Tibial artery (tissue), 4 donors: ENCODE results near the gene GAR1.
A peak's percentile ranks its signal among the peaks of the same experiment; 100 is the strongest.
"Not testable (repeated sequence)": the region's sequence is repeated elsewhere in the genome, so short reads cannot be mapped to it uniquely, and the experiment has no call there.

Source experiments
- DNase-seq, 2 donors: peaks; one replicate each; pipeline ENCODE4 v3.0.0-alpha.2; 2019
- H3K27ac ChIP-seq, 2 donors: fragments of 200-600 bp; sonication (generic) in 1 of 2; 1 replicate in 1 of 2; 2 replicates in 1 of 2; pipeline ENCODE4 v1.5.1; 2018 to 2019; ENCODE audit warnings: mild to moderate bottlenecking in 1 of 2
- H3K27me3 ChIP-seq, 2 donors: fragments of 200-600 bp; sonication (generic) in 1 of 2; one replicate each; pipeline versions ENCODE4 v1.5.1 to v1.6.0; 2016 to 2019
- H3K36me3 ChIP-seq, 3 donors: fragments of 200-600 bp; sonication (generic) in 2 of 3; one replicate each; pipeline ENCODE4 v1.5.1; 2016 to 2019; ENCODE audit warnings: mild to moderate bottlenecking in 2 of 3
- H3K4me1 ChIP-seq, 4 donors: fragments of 200-600 bp; sonication (generic) in 2 of 4; 1 replicate in 3 of 4; 2 replicates in 1 of 4; pipeline ENCODE4 v1.5.1; 2016 to 2019
- H3K4me3 ChIP-seq, 2 donors: fragments of 200-600 bp; sonication (generic) in 1 of 2; 1 replicate in 1 of 2; 2 replicates in 1 of 2; pipeline ENCODE4 v1.5.1; 2018 to 2019; ENCODE audit warnings: mild to moderate bottlenecking in 2 of 2
- H3K9me3 ChIP-seq, 3 donors: fragments of 200-600 bp; sonication (generic) in 1 of 3; one replicate each; pipeline ENCODE4 v1.5.1; 2016 to 2019
- CTCF ChIP-seq, 2 experiments: fragments of 200-600 bp in 1 of 2; fragments of 450-650 bp in 1 of 2; IDR thresholded peaks; one replicate each; pipeline ENCODE4 v1.5.1; 2017 to 2019; ENCODE audit warnings: antibody characterized with exemption in 2 of 2, mild to moderate bottlenecking in 1 of 2, moderate library complexity in 1 of 2
- intact Hi-C: fragments of 100-400 bp; cut with DNase I; formaldehyde crosslinking; loops from one replicate; pipeline ENCODE4 v1.15.0; 2023; ENCODE audit warnings: low total_unique reads

The GAR1 gene

GRCh38 chr4:109815151-109816081 is at the start of gene GAR1:
GAR1 (plus strand) TSS chr4:109815762; CDS start chr4:109816165, 403 bp downstream.
- Histone ChIP-seq H3K9me3 (no peaks in the 10 kb centered on the region), H3K27me3 (no peaks in the 10 kb centered on the region), H3K4me3 (peak within 1 kb of the TSS; percentile 69 to 87), H3K27ac (peak within 1 kb of the TSS; percentile 79 to 82), H3K4me1 (peaks cover 0 to 18% (median 12%) of the 10 kb centered on the region in 4 donors), H3K36me3 (peaks cover 0 to 2% (median 0%) of the 10 kb centered on the region in 3 donors)
- DNase-seq: peak; percentile 89 to 91
- intact Hi-C loops: loop anchor here (5.0 to 10.0 kb wide), 3 partner anchors 113 to 1191 kb away; partner anchors contain the start of genes CASP6, RPL34 and SEC24B
- TF ChIP-seq CTCF (IDR thresholded peaks at IDR 0.05): no peak

- DNase-seq, H3K4me3 ChIP-seq, H3K36me3 ChIP-seq, H3K9me3 ChIP-seq, H3K27ac ChIP-seq, H3K27me3 ChIP-seq, H3K4me1 ChIP-seq, intact Hi-C loops: not testable (repeated sequence)
Observed at GRCh38 chr4:109782092-109782491, 33.5 kb upstream of the GAR1 start.

GRCh38 chr4:109786846-109787245 is 28.7 kb upstream of the GAR1 start:
- no peak for DNase-seq
- intact Hi-C loops: no loop called here
- no peaks in the 10 kb centered on the region for H3K9me3 ChIP-seq
- TF ChIP-seq CTCF (IDR thresholded peaks at IDR 0.05): no peak
- no peak overlapping the region for H3K4me3 ChIP-seq
- no peaks in the 10 kb centered on the region for H3K36me3 ChIP-seq
- H3K27me3 ChIP-seq: no peaks in the 10 kb centered on the region
- H3K4me1 ChIP-seq: no peaks in the 10 kb centered on the region
- H3K27ac ChIP-seq: no peak overlapping the region

GRCh38 chr4:109787807-109788206 is 27.8 kb upstream of the GAR1 start:
- DNase-seq: no peak
- H3K36me3 ChIP-seq: no peaks in the 10 kb centered on the region
- H3K4me3 ChIP-seq: no peak overlapping the region
- TF ChIP-seq CTCF (IDR thresholded peaks at IDR 0.05): no peak
- H3K4me1 ChIP-seq: no peaks in the 10 kb centered on the region
- no peaks in the 10 kb centered on the region for H3K9me3 ChIP-seq
- intact Hi-C loops: no loop called here
- H3K27ac ChIP-seq: no peak overlapping the region
- H3K27me3 ChIP-seq: no peaks in the 10 kb centered on the region

- no peak for TF ChIP-seq CTCF (IDR thresholded peaks at IDR 0.05)
Observed at GRCh38 chr4:109795059-109795458, 20.5 kb upstream of the GAR1 start.

GRCh38 chr4:109798866-109799265 is 16.7 kb upstream of the GAR1 start:
- Histone ChIP-seq H3K27ac (no peak overlapping the region), H3K9me3 (peaks cover 0 to 5% (median under 1%) of the 10 kb centered on the region in 3 donors), H3K4me1 (no peaks in the 10 kb centered on the region), H3K27me3 (no peaks in the 10 kb centered on the region), H3K4me3 (no peak overlapping the region), H3K36me3 (no peaks in the 10 kb centered on the region)
- no peak for TF ChIP-seq CTCF (IDR thresholded peaks at IDR 0.05)
- no peak for DNase-seq
- intact Hi-C loops: no loop called here

More at GRCh38 chr4:109795059-109795458, 20.5 kb upstream of the GAR1 start:
- H3K4me3 ChIP-seq: no peak overlapping the region
- DNase-seq: no peak
- H3K9me3 ChIP-seq: peaks cover 0 to 5% (median 3%) of the 10 kb centered on the region in 3 donors
- H3K27me3 ChIP-seq: no peaks in the 10 kb centered on the region
- no peaks in the 10 kb centered on the region for H3K36me3 ChIP-seq
- H3K27ac ChIP-seq: no peak overlapping the region
- H3K4me1 ChIP-seq: no peaks in the 10 kb centered on the region
- intact Hi-C loops: no loop called here
